BE2C (cell line): ENCODE measurements around the gene AKAP13.

Source experiments
- DNase-seq: peaks from one replicate; pipeline ENCODE4 v3.0.0-alpha.2; 2020
- H3K27me3 ChIP-seq: fragments of 250-450 bp; sonication (Bioruptor Pico); 2 replicates; pipeline ENCODE4 v1.5.1; 2020; ENCODE audit warnings: mild to moderate bottlenecking
- H3K36me3 ChIP-seq: fragments of 250-450 bp; sonication (Bioruptor Pico); 2 replicates; pipeline ENCODE4 v1.5.1; 2020; ENCODE audit warnings: mild to moderate bottlenecking
- H3K4me1 ChIP-seq: fragments of 250-450 bp; sonication (Bioruptor Pico); 2 replicates; pipeline ENCODE4 v1.5.1; 2020
- H3K4me3 ChIP-seq: 2 replicates; pipeline ENCODE4 v1.5.1; 2011; ENCODE audit warnings: low read depth, low read length
- H3K9me3 ChIP-seq: fragments of 250-450 bp; sonication (Bioruptor Pico); 2 replicates; pipeline ENCODE4 v1.5.1; 2020
- CTCF ChIP-seq: IDR thresholded peaks from 2 replicates; pipeline ENCODE4 v1.5.1; 2012; ENCODE audit warnings: mild to moderate bottlenecking, low read depth, low read length

Gene AKAP13

GRCh38 chr15:85604194-85604593, 223.8 kb downstream of the AKAP13 start:
- Histone ChIP-seq H3K4me3 (no peak overlapping the region), H3K27me3 (no peaks in the 10 kb centered on the region), H3K9me3 (no peaks in the 10 kb centered on the region), H3K4me1 (peaks cover 3% of the 10 kb centered on the region; the same call in 1 of the 2 replicates), H3K36me3 (no peaks in the 10 kb centered on the region)
- no peak for TF ChIP-seq CTCF
- no peak for DNase-seq

GRCh38 chr15:85606738-85607137, 226.3 kb downstream of the AKAP13 start:
- H3K9me3 ChIP-seq = no peaks in the 10 kb centered on the region
- no peak overlapping the region for H3K4me3 ChIP-seq
- no peaks in the 10 kb centered on the region; the same call in none of the 2 replicates for H3K4me1 ChIP-seq
- no peaks in the 10 kb centered on the region for H3K27me3 ChIP-seq
- no peak for TF ChIP-seq CTCF
- DNase-seq = no peak
- no peaks in the 10 kb centered on the region for H3K36me3 ChIP-seq

- Histone ChIP-seq H3K9me3 (no peaks in the 10 kb centered on the region), H3K27me3 (no peaks in the 10 kb centered on the region), H3K36me3 (no peaks in the 10 kb centered on the region), H3K4me3 (no peak overlapping the region), H3K4me1 (no peaks in the 10 kb centered on the region; the same call in none of the 2 replicates)
- TF ChIP-seq CTCF = no peak
- DNase-seq = no peak
Measured at GRCh38 chr15:85607141-85607806, 226.9 kb downstream of the AKAP13 start.

- Histone ChIP-seq H3K27me3 (no peaks in the 10 kb centered on the region), H3K4me3 (no peak overlapping the region), H3K36me3 (no peaks in the 10 kb centered on the region), H3K4me1 (no peaks in the 10 kb centered on the region; the same call in none of the 2 replicates), H3K9me3 (no peaks in the 10 kb centered on the region)
- no peak for DNase-seq
- TF ChIP-seq CTCF = no peak
Measured at GRCh38 chr15:85607842-85608241, 227.4 kb downstream of the AKAP13 start.

GRCh38 chr15:85609492-85609891, 229.1 kb downstream of the AKAP13 start:
- H3K36me3 ChIP-seq = no peaks in the 10 kb centered on the region
- no peaks in the 10 kb centered on the region for H3K9me3 ChIP-seq
- no peak overlapping the region for H3K4me3 ChIP-seq
- peaks cover 4% of the 10 kb centered on the region; the same call in 1 of the 2 replicates for H3K4me1 ChIP-seq
- no peaks in the 10 kb centered on the region for H3K27me3 ChIP-seq
- no peak for TF ChIP-seq CTCF
- DNase-seq = no peak

- Histone ChIP-seq H3K4me1 (peaks cover 11% of the 10 kb centered on the region), H3K27me3 (no peaks in the 10 kb centered on the region), H3K9me3 (no peaks in the 10 kb centered on the region), H3K4me3 (no peak overlapping the region), H3K36me3 (no peaks in the 10 kb centered on the region)
- no peak for TF ChIP-seq CTCF
- no peak for DNase-seq
Measured at GRCh38 chr15:85611361-85611760, 231.0 kb downstream of the AKAP13 start.
